Caco-2 (cell line): Measurements from ENCODE around the gene EFCAB9. TPM values are rescaled to one million over a fixed set of nuclear protein-coding genes. Genes with fewer than 3 reads are reported as not detected.

Experiments used
- BruUV-seq: library from RNA; stranded (reverse); fragments of 400-500 nt; replicated peaks from 2 replicates; lab custom pipeline; 2021; lab: Mats Ljungman, UMichigan
- CTCF ChIA-PET: fragments of 300-600 bp; sonication (Branson Sonifier 250); formaldehyde crosslinking; loops from one replicate; lab custom pipeline; 2022; ENCODE audit warnings: antibody characterized with exemption; lab: Charles Lee
- POLR2A ChIA-PET: fragments of 300-600 bp; sonication (Branson Sonifier 250); formaldehyde crosslinking; loops from one replicate; lab custom pipeline; 2022; ENCODE audit warnings: antibody characterized with exemption; lab: Charles Lee
- DNase-seq, 2 experiments: peaks; one replicate each; pipeline versions ENCODE4 v3.0.0 to v3.0.0-alpha.2; 2020 to 2022
- H3K27me3 ChIP-seq: replicated peaks from 2 replicates; pipeline ENCODE4 v1.6.0; 2011; ENCODE audit warnings: low read length; ENCODE audit not compliant: control insufficient read depth, insufficient read depth
- H3K36me3 ChIP-seq: 2 replicates; pipeline ENCODE4 v1.5.1; 2011; ENCODE audit warnings: low read length; ENCODE audit not compliant: control insufficient read depth, insufficient read depth
- H3K4me1 ChIP-seq: fragments of 250-450 bp; sonication (Bioruptor Pico); 2 replicates; pipeline ENCODE4 v1.5.1; 2020; ENCODE audit warnings: mild to moderate bottlenecking
- H3K4me3 ChIP-seq: 2 replicates; pipeline ENCODE4 v1.5.1; 2011; ENCODE audit warnings: low read depth, mild to moderate bottlenecking, control low read depth, low read length
- H3K9me3 ChIP-seq: fragments of 250-450 bp; sonication (Bioruptor Pico); 2 replicates; pipeline ENCODE4 v1.5.1; 2020; ENCODE audit warnings: mild to moderate bottlenecking, moderate library complexity
- H3K27ac Mint-ChIP-seq: one replicate; pipeline ENCODE4 v1.8.0; 2022; ENCODE audit warnings: mixed read lengths; ENCODE audit not compliant: unreplicated experiment
- H3K27me3 Mint-ChIP-seq: one replicate; pipeline ENCODE4 v1.8.0; 2022; ENCODE audit warnings: mixed read lengths; ENCODE audit not compliant: insufficient read depth, unreplicated experiment
- H3K36me3 Mint-ChIP-seq: one replicate; pipeline ENCODE4 v1.8.0; 2022; ENCODE audit warnings: mild to moderate bottlenecking, mixed read lengths; ENCODE audit not compliant: insufficient read depth, unreplicated experiment
- H3K4me1 Mint-ChIP-seq: one replicate; pipeline ENCODE4 v1.8.0; 2022; ENCODE audit warnings: low read depth, mixed read lengths; ENCODE audit not compliant: unreplicated experiment
- H3K4me3 Mint-ChIP-seq: one replicate; pipeline ENCODE4 v1.8.0; 2022; ENCODE audit warnings: mild to moderate bottlenecking, moderate library complexity, mixed read lengths; ENCODE audit not compliant: unreplicated experiment
- H3K9me3 Mint-ChIP-seq: one replicate; pipeline ENCODE4 v1.8.0; 2022; ENCODE audit warnings: mixed read lengths; ENCODE audit not compliant: unreplicated experiment
- CTCF ChIP-seq, 2 experiments: fragments of 200-600 bp in 1 of 2; IDR thresholded peaks; 1 replicate in 1 of 2; 2 replicates in 1 of 2; pipeline versions ENCODE4 v1.5.1 to v1.8.0; 2011 to 2022; ENCODE audit warnings: antibody characterized with exemption in 1 of 2, control low read depth in 1 of 2, inconsistent platforms in 1 of 2, low read depth in 1 of 2, low read length in 1 of 2, mild to moderate bottlenecking in 1 of 2, moderate library complexity in 1 of 2; ENCODE audit not compliant: insufficient read depth in 1 of 2, severe bottlenecking in 1 of 2, unreplicated experiment in 1 of 2
- intact Hi-C: fragments of 100-400 bp; cut with micrococcal nuclease; formaldehyde crosslinking; loops from one replicate; pipeline ENCODE4 v1.10.0; 2022; ENCODE audit not compliant: unreplicated experiment
- total RNA-seq: library from RNA; stranded (reverse); gene quantifications from 2 replicates; pipeline ENCODE4 v1.2.3, GENCODE V29; 2022

Gene EFCAB9
- total RNA-seq, 1 experiment from 2014 or later: not detected

- Mint-ChIP-seq H3K4me3 (no peak overlapping the region), H3K36me3 (no peaks in the 10 kb centered on the region), H3K9me3 (no peaks in the 10 kb centered on the region), H3K27ac (peak overlapping the region; percentile 42), H3K27me3 (no peaks in the 10 kb centered on the region), H3K4me1 (no peaks in the 10 kb centered on the region)
- 0 out of 2 replicates have a peak, but pooled peaks cover 4% of the 10 kb centered on the region for H3K4me1 ChIP-seq
- H3K4me3 ChIP-seq: no peak overlapping the region
- DNase-seq: no peak
- ChIA-PET POLR2A (no interaction called here), CTCF (interaction anchor here (0.6 kb wide), 1 partner anchor 36 kb away, joined by 3 read pairs; no protein-coding TSS in a partner anchor)
- no peaks in the 10 kb centered on the region for H3K36me3 ChIP-seq
- intact Hi-C loops: no loop called here
- BruUV-seq: no TSS peak
- H3K27me3 ChIP-seq: no peaks in the 10 kb centered on the region
- H3K9me3 ChIP-seq: no peaks in the 10 kb centered on the region
- no peak for TF ChIP-seq CTCF (IDR thresholded peaks at IDR 0.05; ENCODE audit: insufficient read depth in 1 of 2, low read depth in 1 of 2, low read length in 1 of 2, severe bottlenecking in 1 of 2, unreplicated experiment in 1 of 2)
Observed at GRCh38 chr5:172170251-172170701, 23.7 kb upstream of the EFCAB9 start.

- H3K36me3 ChIP-seq: no peaks in the 10 kb centered on the region
- ChIA-PET CTCF (interaction anchor here (0.6 kb wide), 1 partner anchor 37 kb away, joined by 3 read pairs; no protein-coding TSS in a partner anchor), POLR2A (no interaction called here)
- H3K9me3 Mint-ChIP-seq: no peaks in the 10 kb centered on the region
- H3K27me3 Mint-ChIP-seq: no peaks in the 10 kb centered on the region
- no peaks in the 10 kb centered on the region for H3K4me1 Mint-ChIP-seq
- 0 out of 2 replicates have a peak, but pooled peaks cover 4% of the 10 kb centered on the region for H3K4me1 ChIP-seq
- intact Hi-C loops: no loop called here
- no peak overlapping the region for H3K4me3 Mint-ChIP-seq
- no TSS peak for BruUV-seq
- no peaks in the 10 kb centered on the region for H3K27me3 ChIP-seq
- H3K9me3 ChIP-seq: no peaks in the 10 kb centered on the region
- H3K36me3 Mint-ChIP-seq: no peaks in the 10 kb centered on the region
- H3K4me3 ChIP-seq: no peak overlapping the region
- H3K27ac Mint-ChIP-seq: no peak overlapping the region
- DNase-seq: no peak
- TF ChIP-seq CTCF (IDR thresholded peaks at IDR 0.05; ENCODE audit: insufficient read depth in 1 of 2, low read depth in 1 of 2, low read length in 1 of 2, severe bottlenecking in 1 of 2, unreplicated experiment in 1 of 2): no peak
Observed at GRCh38 chr5:172171118-172171517, 22.9 kb upstream of the EFCAB9 start.

- no peaks in the 10 kb centered on the region for H3K9me3 Mint-ChIP-seq
- no peaks in the 10 kb centered on the region for H3K27me3 Mint-ChIP-seq
- TF ChIP-seq CTCF (IDR thresholded peaks at IDR 0.05; ENCODE audit: insufficient read depth in 1 of 2, low read depth in 1 of 2, low read length in 1 of 2, severe bottlenecking in 1 of 2, unreplicated experiment in 1 of 2): no peak
- no peak overlapping the region for H3K4me3 Mint-ChIP-seq
- CTCF ChIA-PET: no interaction called here
- intact Hi-C loops: no loop called here
- H3K4me1 Mint-ChIP-seq: no peaks in the 10 kb centered on the region
- POLR2A ChIA-PET: interaction anchor here (0.7 kb wide), 1 partner anchor 27 kb away, joined by 3 read pairs; no protein-coding TSS in a partner anchor
- no TSS peak for BruUV-seq
- Histone ChIP-seq H3K4me1 (0 out of 2 replicates have a peak, but pooled peaks cover 4% of the 10 kb centered on the region), H3K9me3 (no peaks in the 10 kb centered on the region), H3K36me3 (no peaks in the 10 kb centered on the region), H3K27me3 (no peaks in the 10 kb centered on the region), H3K4me3 (no peak overlapping the region)
- H3K27ac Mint-ChIP-seq: no peak overlapping the region
- no peaks in the 10 kb centered on the region for H3K36me3 Mint-ChIP-seq
- DNase-seq: no peak
Observed at GRCh38 chr5:172172912-172173563, 20.9 kb upstream of the EFCAB9 start.
